Measurements from ENCODE around the gene ZNF689. TPM values are rescaled to one million over a fixed set of nuclear protein-coding genes. Genes with fewer than 3 reads are reported as not detected.

ZNF689 gene
- total RNA-seq, 1 donor: 8.1 TPM

GRCh38 chr16:30569746-30570635, 40.2 kb downstream of the ZNF689 start:
- no peak for TF ChIP-seq CTCF (IDR thresholded peaks at IDR 0.05; ENCODE audit: insufficient read depth, low read length)
- no peak for DNase-seq (ENCODE audit: low read depth)
- H3K4me3 ChIP-seq (ENCODE audit: low read depth, low read length): no peak overlapping the region

- no peak overlapping the region for H3K4me3 ChIP-seq (ENCODE audit: low read depth, low read length)
- no peak for DNase-seq (ENCODE audit: low read depth)
- no peak for TF ChIP-seq CTCF (IDR thresholded peaks at IDR 0.05; ENCODE audit: insufficient read depth, low read length)
These were observed 40.9 kb downstream of the ZNF689 start for GRCh38 chr16:30569281-30569680.

- no peak overlapping the region for H3K4me3 ChIP-seq (ENCODE audit: low read depth, low read length)
- DNase-seq (ENCODE audit: low read depth): peak; percentile 76
- no peak for TF ChIP-seq CTCF (IDR thresholded peaks at IDR 0.05; ENCODE audit: insufficient read depth, low read length)
These were observed 42.1 kb downstream of the ZNF689 start for GRCh38 chr16:30567991-30568638.

- no peak for TF ChIP-seq CTCF (IDR thresholded peaks at IDR 0.05; ENCODE audit: insufficient read depth, low read length)
- DNase-seq (ENCODE audit: low read depth): peak; percentile 18
- H3K4me3 ChIP-seq (ENCODE audit: low read depth, low read length): no peak overlapping the region
These were observed 42.8 kb downstream of the ZNF689 start for GRCh38 chr16:30567160-30567990.

GRCh38 chr16:30566531-30566930, 43.7 kb downstream of the ZNF689 start:
- no peak for DNase-seq (ENCODE audit: low read depth)
- H3K4me3 ChIP-seq (ENCODE audit: low read depth, low read length): no peak overlapping the region
- no peak for TF ChIP-seq CTCF (IDR thresholded peaks at IDR 0.05; ENCODE audit: insufficient read depth, low read length)

- TF ChIP-seq CTCF (IDR thresholded peaks at IDR 0.05; ENCODE audit: insufficient read depth, low read length): no peak
- no peak for DNase-seq (ENCODE audit: low read depth)
- no peak overlapping the region for H3K4me3 ChIP-seq (ENCODE audit: low read depth, low read length)
These were observed 44.2 kb downstream of the ZNF689 start for GRCh38 chr16:30565984-30566383.

Measured in fibroblast of the aortic adventitia (primary cell).